SU-DHL-6 (cell line): ENCODE results near the gene TMEM50B.

Experiments used
- H2AFZ ChIP-seq: fragments of 200-600 bp; sonication (generic); 2 replicates; pipeline ENCODE4 v1.6.1; 2014; ENCODE audit warnings: low read depth, mild to moderate bottlenecking, moderate library complexity, mixed read lengths, antibody characterized with exemption, low read length; ENCODE audit not compliant: severe bottlenecking
- H3F3A ChIP-seq: fragments of 200-600 bp; shearing (Covaris generic); 2 replicates; pipeline ENCODE4 v1.6.0; 2016; ENCODE audit warnings: antibody characterized with exemption, mild to moderate bottlenecking; ENCODE audit not compliant: insufficient read depth
- H3K27ac ChIP-seq: fragments of 200-600 bp; sonication (generic); 2 replicates; pipeline ENCODE4 v1.5.1; 2016; ENCODE audit warnings: low read depth, mild to moderate bottlenecking, low read length, moderate library complexity, mixed read lengths
- H3K27me3 ChIP-seq: fragments of 200-600 bp; sonication (generic), shearing (Covaris generic); 2 replicates; pipeline ENCODE4 v1.6.0; 2014; ENCODE audit warnings: mild to moderate bottlenecking, low read length
- H3K36me3 ChIP-seq: fragments of 200-600 bp; sonication (generic); 2 replicates; pipeline ENCODE4 v1.6.1; 2014; ENCODE audit warnings: mild to moderate bottlenecking, low read length, mixed read lengths
- H3K4me2 ChIP-seq: fragments of 300-600, 200-600 bp; shearing (Covaris generic), sonication (generic); 2 replicates; pipeline ENCODE4 v1.6.0; 2014; ENCODE audit warnings: low read length, low read depth, mild to moderate bottlenecking; ENCODE audit not compliant: poor library complexity, severe bottlenecking
- H3K4me3 ChIP-seq: fragments of 200-600 bp; sonication (generic); 2 replicates; pipeline ENCODE4 v1.5.1; 2014; ENCODE audit warnings: antibody characterized with exemption, low read length, mild to moderate bottlenecking, mixed read lengths; ENCODE audit not compliant: insufficient read depth, poor library complexity, severe bottlenecking
- H3K79me2 ChIP-seq: fragments of 200-600 bp; sonication (generic); 2 replicates; pipeline ENCODE4 v1.6.1; 2014; ENCODE audit warnings: mild to moderate bottlenecking, low read length, moderate library complexity; ENCODE audit not compliant: insufficient read depth
- H3K9ac ChIP-seq: fragments of 200-600 bp; sonication (generic); 2 replicates; pipeline ENCODE4 v1.7.0; 2014; ENCODE audit warnings: mild to moderate bottlenecking, low read length
- H3K9me2 ChIP-seq: fragments of 200-600 bp; sonication (generic); replicated peaks from 2 replicates; pipeline ENCODE4 v1.6.1; 2014; ENCODE audit warnings: low read length; ENCODE audit not compliant: insufficient read depth
- H3K9me3 ChIP-seq: fragments of 200-600 bp; sonication (generic); 2 replicates; pipeline ENCODE4 v1.6.1; 2014; ENCODE audit warnings: low read length, mixed read lengths; ENCODE audit not compliant: insufficient read depth
- H4K20me1 ChIP-seq: fragments of 200-600 bp; sonication (generic); 2 replicates; pipeline ENCODE4 v1.6.1; 2014; ENCODE audit warnings: low read depth, mild to moderate bottlenecking, antibody characterized with exemption, low read length, moderate library complexity, mixed read lengths
- CTCF ChIP-seq: fragments of 200-600 bp; sonication (generic); IDR thresholded peaks from one replicate; pipeline ENCODE4 v1.5.1; 2017; ENCODE audit warnings: antibody characterized with exemption, mild to moderate bottlenecking, low read length, moderate library complexity; ENCODE audit not compliant: insufficient read depth, poor library complexity, severe bottlenecking
- EZH2phosphoT487 ChIP-seq: fragments of 200-600 bp; sonication (generic), shearing (Covaris generic); conservative IDR thresholded peaks from 2 replicates; pipeline ENCODE4 v1.6.1; 2018; ENCODE audit warnings: mild to moderate bottlenecking, antibody characterized with exemption, low read length, moderate library complexity, mixed read lengths

The TMEM50B gene

GRCh38 chr21:33437140-33437539 is 42.6 kb downstream of the TMEM50B start:
- Histone ChIP-seq H3K9ac (no peak overlapping the region), H3F3A (peaks cover 31% of the 10 kb centered on the region), H3K79me2 (no peaks in the 10 kb centered on the region), H2AFZ (no peak overlapping the region), H4K20me1 (no peaks in the 10 kb centered on the region), H3K9me2 (no peaks in the 10 kb centered on the region), H3K36me3 (peaks cover 19% of the 10 kb centered on the region), H3K9me3 (no peaks in the 10 kb centered on the region), H3K27me3 (no peaks in the 10 kb centered on the region), H3K4me3 (no peak overlapping the region), H3K4me2 (no peak overlapping the region), H3K27ac (0 out of 2 replicates have a peak overlapping the region, but pooled peaks have one; percentile 9)
- no peak for TF ChIP-seq CTCF
- no peak for TF ChIP-seq EZH2phosphoT487

- Histone ChIP-seq H3F3A (peaks cover 21% of the 10 kb centered on the region; the same call in 1 of the 2 replicates), H4K20me1 (no peaks in the 10 kb centered on the region), H3K27ac (no peak overlapping the region), H3K79me2 (no peaks in the 10 kb centered on the region), H3K9me2 (no peaks in the 10 kb centered on the region), H3K9ac (no peak overlapping the region), H2AFZ (no peak overlapping the region), H3K4me2 (no peak overlapping the region), H3K36me3 (peaks cover 27% of the 10 kb centered on the region), H3K4me3 (no peak overlapping the region), H3K9me3 (no peaks in the 10 kb centered on the region), H3K27me3 (no peaks in the 10 kb centered on the region)
- TF ChIP-seq CTCF, result no peak
- TF ChIP-seq EZH2phosphoT487, result no peak
Measured at GRCh38 chr21:33434770-33435360, 44.9 kb downstream of the TMEM50B start.

- no peaks in the 10 kb centered on the region for H3K9me2 ChIP-seq
- no peak overlapping the region for H3K4me2 ChIP-seq
- peaks cover 18% of the 10 kb centered on the region; the same call in 1 of the 2 replicates for H3F3A ChIP-seq
- H3K27me3 ChIP-seq, result no peaks in the 10 kb centered on the region
- no peaks in the 10 kb centered on the region for H4K20me1 ChIP-seq
- H2AFZ ChIP-seq, result no peak overlapping the region
- no peaks in the 10 kb centered on the region for H3K79me2 ChIP-seq
- peaks cover 37% of the 10 kb centered on the region for H3K36me3 ChIP-seq
- no peak overlapping the region for H3K9ac ChIP-seq
- H3K9me3 ChIP-seq, result no peaks in the 10 kb centered on the region
- no peak overlapping the region for H3K27ac ChIP-seq
- TF ChIP-seq EZH2phosphoT487 (no peak), CTCF (no peak)
- no peak overlapping the region for H3K4me3 ChIP-seq
Measured at GRCh38 chr21:33433425-33434114, 46.2 kb downstream of the TMEM50B start.
